Testis (tissue), 3 donors: ENCODE measurements around the gene TRAPPC11. TPM values are rescaled to one million over a fixed set of nuclear protein-coding genes. Genes with fewer than 3 reads are reported as not detected.
"Not testable (repeated sequence)": the region's sequence is repeated elsewhere in the genome, so short reads cannot be mapped to it uniquely, and the experiment has no call there.

ENCODE experiments used
- DNase-seq: peaks from one replicate; pipeline ENCODE4 v3.0.0-alpha.2; 2019
- H3K27ac ChIP-seq, 2 donors: fragments of 200-600 bp; sonication (generic); one replicate each; pipeline ENCODE4 v1.5.1; 2019
- H3K27me3 ChIP-seq: fragments of 200-600 bp; sonication (generic); one replicate; pipeline ENCODE4 v1.5.1; 2019
- H3K36me3 ChIP-seq: fragments of 200-600 bp; sonication (generic); one replicate; pipeline ENCODE4 v1.5.1; 2017; ENCODE audit warnings: low read depth; ENCODE audit errors: missing control alignments
- H3K4me1 ChIP-seq: fragments of 200-600 bp; sonication (generic); one replicate; pipeline ENCODE4 v1.5.1; 2019
- H3K4me3 ChIP-seq, 2 donors: fragments of 200-600 bp; sonication (generic); one replicate each; pipeline ENCODE4 v1.5.1; 2017 to 2019
- H3K9me3 ChIP-seq: fragments of 200-600 bp; sonication (generic); one replicate; pipeline ENCODE4 v1.5.1; 2017
- POLR2A ChIP-seq: fragments of 450-650 bp; IDR thresholded peaks from one replicate; pipeline ENCODE4 v1.6.1; 2017; ENCODE audit warnings: antibody characterized with exemption, mild to moderate bottlenecking, moderate library complexity
- WGBS, 2 donors: methylation state at CpG; one replicate each; pipeline ENCODE4 v1.1.5; 2018; 5-methylcytosine and 5-hydroxymethylcytosine counted together
- intact Hi-C: fragments of 100-400 bp; cut with DNase I; formaldehyde crosslinking; loops from one replicate; pipeline ENCODE4 v1.15.1; 2023; ENCODE audit warnings: low total_unique reads
- polyA plus RNA-seq: library from polyadenylated mRNA; stranded (reverse); fragments of 350-450 nt; fragmentation: Illumina TruSeq; extraction: RNeasy Lipid Tissue Mini Kit (QIAGEN cat#74804); gene quantifications from one replicate; pipeline ENCODE4 v1.2.3, GENCODE V29; 2014; ENCODE audit warnings: low read depth, low replicate concordance; ENCODE audit not compliant: insufficient read depth
- total RNA-seq, 2 donors: library from RNA; depleted of rRNA; stranded (reverse); fragments of >200 nt; gene quantifications; one replicate each; pipeline ENCODE4 v1.2.3, GENCODE V29; 2016
- TF ChIP-seq, protein P1 (sequence below), 3 experiments: fragments of 450-650 bp in 2 of 3; fragments of 200-600 bp in 1 of 3; sonication (generic) in 1 of 3; IDR thresholded peaks; one replicate each; pipeline ENCODE4 v1.5.1; 2016 to 2019; ENCODE audit warnings: antibody characterized with exemption in 3 of 3, mild to moderate bottlenecking in 2 of 3, moderate library complexity in 1 of 3

TRAPPC11 gene
- total and polyA plus RNA-seq, 3 donors from 2014 or later: 31.2 to 81.6 (median 65.2) TPM

- H3K27ac ChIP-seq: no peak overlapping the region
- 70 to 78% methylated on average over 12 of the region's 12 CpGs for WGBS, 2 donors
- intact Hi-C loops: no loop called here
Observed at GRCh38 chr4:183723561-183724228, 64.6 kb downstream of the TRAPPC11 start.

GRCh38 chr4:183725585-183725984 is 66.5 kb downstream of the TRAPPC11 start:
- H3K36me3 ChIP-seq, H3K4me3 ChIP-seq, intact Hi-C loops, H3K27me3 ChIP-seq, H3K4me1 ChIP-seq, H3K9me3 ChIP-seq, H3K27ac ChIP-seq: not testable (repeated sequence)
- 56 to 75% methylated on average over 3 to 5 of the region's 5 CpGs for WGBS, 2 donors
- DNase-seq: peak; percentile 46

More at GRCh38 chr4:183723561-183724228, 64.6 kb downstream of the TRAPPC11 start:
- TF ChIP-seq, protein P1, sequence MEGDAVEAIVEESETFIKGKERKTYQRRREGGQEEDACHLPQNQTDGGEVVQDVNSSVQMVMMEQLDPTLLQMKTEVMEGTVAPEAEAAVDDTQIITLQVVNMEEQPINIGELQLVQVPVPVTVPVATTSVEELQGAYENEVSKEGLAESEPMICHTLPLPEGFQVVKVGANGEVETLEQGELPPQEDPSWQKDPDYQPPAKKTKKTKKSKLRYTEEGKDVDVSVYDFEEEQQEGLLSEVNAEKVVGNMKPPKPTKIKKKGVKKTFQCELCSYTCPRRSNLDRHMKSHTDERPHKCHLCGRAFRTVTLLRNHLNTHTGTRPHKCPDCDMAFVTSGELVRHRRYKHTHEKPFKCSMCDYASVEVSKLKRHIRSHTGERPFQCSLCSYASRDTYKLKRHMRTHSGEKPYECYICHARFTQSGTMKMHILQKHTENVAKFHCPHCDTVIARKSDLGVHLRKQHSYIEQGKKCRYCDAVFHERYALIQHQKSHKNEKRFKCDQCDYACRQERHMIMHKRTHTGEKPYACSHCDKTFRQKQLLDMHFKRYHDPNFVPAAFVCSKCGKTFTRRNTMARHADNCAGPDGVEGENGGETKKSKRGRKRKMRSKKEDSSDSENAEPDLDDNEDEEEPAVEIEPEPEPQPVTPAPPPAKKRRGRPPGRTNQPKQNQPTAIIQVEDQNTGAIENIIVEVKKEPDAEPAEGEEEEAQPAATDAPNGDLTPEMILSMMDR (IDR thresholded peaks at IDR 0.05): no peak
- TF ChIP-seq POLR2A: no peak
- H3K4me3 ChIP-seq: no peak overlapping the region
- H3K27me3 ChIP-seq: no peaks in the 10 kb centered on the region
- no peaks in the 10 kb centered on the region for H3K4me1 ChIP-seq
- no peaks in the 10 kb centered on the region for H3K36me3 ChIP-seq
- DNase-seq: no peak
- H3K9me3 ChIP-seq: no peaks in the 10 kb centered on the region

DNA sequence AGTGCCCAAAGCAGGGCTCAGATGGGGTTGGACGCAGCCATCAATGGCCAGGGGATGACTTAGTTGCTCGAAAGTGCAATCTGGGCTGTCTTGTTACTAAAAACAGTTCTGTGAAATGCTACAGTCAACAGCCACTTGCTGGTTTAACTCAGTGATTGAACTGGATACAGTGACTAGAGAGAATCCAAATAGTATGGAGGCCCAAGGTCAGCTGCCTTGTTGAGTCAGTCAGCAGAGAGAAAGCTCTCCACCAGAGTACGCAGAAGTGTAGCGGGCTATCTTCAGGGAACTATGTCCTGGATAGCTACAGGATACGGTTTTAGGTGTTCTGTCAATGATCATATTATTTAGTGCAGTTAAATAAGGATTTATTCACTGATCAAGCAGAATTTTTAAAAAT is 68.4 kb downstream of the TRAPPC11 start:
- Histone ChIP-seq H3K4me1 (no peaks in the 10 kb centered on the region), H3K4me3 (no peak overlapping the region), H3K27me3 (no peaks in the 10 kb centered on the region), H3K27ac (no peak overlapping the region), H3K9me3 (no peaks in the 10 kb centered on the region), H3K36me3 (no peaks in the 10 kb centered on the region)
- DNase-seq: no peak
- intact Hi-C loops: no loop called here
- TF ChIP-seq, protein P1 (IDR thresholded peaks at IDR 0.05): no peak
- TF ChIP-seq POLR2A: no peak
- 87 to 97% methylated on average over 5 of the region's 5 CpGs for WGBS, 2 donors

GRCh38 chr4:183728223-183729068 is 69.4 kb downstream of the TRAPPC11 start:
- Histone ChIP-seq H3K9me3 (no peaks in the 10 kb centered on the region), H3K4me3 (no peak overlapping the region), H3K36me3 (no peaks in the 10 kb centered on the region), H3K4me1 (no peaks in the 10 kb centered on the region), H3K27ac (no peak overlapping the region), H3K27me3 (no peaks in the 10 kb centered on the region)
- 71 to 84% methylated on average over 18 to 22 of the region's 22 CpGs for WGBS, 2 donors
- TF ChIP-seq, protein P1 (IDR thresholded peaks at IDR 0.05): no peak
- no peak for TF ChIP-seq POLR2A
- no peak for DNase-seq
- intact Hi-C loops: no loop called here

DNA sequence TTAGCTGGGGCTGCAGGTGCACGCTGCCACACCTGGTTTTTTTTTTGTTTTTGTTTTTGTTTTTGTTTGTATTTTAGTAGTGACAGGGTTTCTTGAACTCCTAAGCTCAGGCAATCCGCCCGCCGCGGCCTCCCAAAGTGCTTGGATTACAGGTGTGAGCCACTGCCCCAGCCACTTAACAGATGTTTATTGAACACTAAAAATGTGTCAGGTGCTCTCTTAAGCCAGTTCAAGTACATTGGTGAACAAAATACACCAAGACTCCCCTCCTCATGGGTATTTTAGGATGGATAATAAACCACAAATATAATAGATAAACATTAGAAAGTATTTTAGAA is 69.9 kb downstream of the TRAPPC11 start:
- H3K27ac ChIP-seq: no peak overlapping the region
- DNase-seq: no peak
- H3K9me3 ChIP-seq: no peaks in the 10 kb centered on the region
- no peaks in the 10 kb centered on the region for H3K27me3 ChIP-seq
- no peak overlapping the region for H3K4me3 ChIP-seq
- no peaks in the 10 kb centered on the region for H3K4me1 ChIP-seq
- WGBS, 2 donors: 95% methylated on average over 5 of the region's 5 CpGs
- TF ChIP-seq, protein P1 (IDR thresholded peaks at IDR 0.05): no peak
- TF ChIP-seq POLR2A: no peak
- H3K36me3 ChIP-seq: no peaks in the 10 kb centered on the region
- intact Hi-C loops: no loop called here
